Liver (tissue), 9 donors: ENCODE results near the gene CHRNG. TPM values are rescaled to one million over a fixed set of nuclear protein-coding genes. Genes with fewer than 3 reads are reported as not detected.

Experiments
- DNase-seq: peaks from one replicate; pipeline ENCODE4 v3.0.0-alpha.2; 2017; ENCODE audit warnings: low spot score
- H3K27ac ChIP-seq, 2 donors: one replicate each; pipeline ENCODE4 v1.7.0; 2013; ENCODE audit warnings: inconsistent platforms in 2 of 2, low read length in 2 of 2, control low read depth in 1 of 2, low read depth in 1 of 2, mild to moderate bottlenecking in 1 of 2
- H3K27me3 ChIP-seq, 4 donors: one replicate each; pipeline versions ENCODE4 v1.6.1 to v1.7.0; 2013; ENCODE audit warnings: low read length in 3 of 4, inconsistent platforms in 1 of 4, mild to moderate bottlenecking in 1 of 4, moderate library complexity in 1 of 4; ENCODE audit not compliant: control insufficient read depth in 4 of 4, insufficient read depth in 4 of 4
- H3K36me3 ChIP-seq, 4 donors: one replicate each; pipeline versions ENCODE4 v1.6.1 to v1.7.0; 2013; ENCODE audit warnings: low read length in 3 of 4, mild to moderate bottlenecking in 3 of 4, low read depth in 1 of 4, moderate library complexity in 1 of 4; ENCODE audit not compliant: control insufficient read depth in 4 of 4, insufficient read depth in 3 of 4
- H3K4me1 ChIP-seq, 4 donors: one replicate each; pipeline versions ENCODE4 v1.6.1 to v1.7.0; 2013; ENCODE audit warnings: low read length in 3 of 4, mild to moderate bottlenecking in 3 of 4, moderate library complexity in 1 of 4; ENCODE audit not compliant: control insufficient read depth in 4 of 4, insufficient read depth in 4 of 4
- H3K4me3 ChIP-seq, 3 donors: one replicate each; pipeline versions ENCODE4 v1.6.1 to v1.7.0; 2013; ENCODE audit warnings: low read length in 3 of 3, control low read depth in 1 of 3, low read depth in 1 of 3, mild to moderate bottlenecking in 1 of 3
- H3K9ac ChIP-seq, 2 donors: one replicate each; pipeline ENCODE4 v1.7.0; 2013; ENCODE audit warnings: low read length in 2 of 2, mild to moderate bottlenecking in 2 of 2, moderate library complexity in 2 of 2, control low read depth in 1 of 2, low read depth in 1 of 2
- H3K9me3 ChIP-seq, 4 donors: one replicate each; pipeline versions ENCODE4 v1.6.1 to v1.7.0; 2013; ENCODE audit warnings: low read length in 3 of 4; ENCODE audit not compliant: control insufficient read depth in 4 of 4
- FOXA1 ChIP-seq: IDR thresholded peaks from 2 replicates; pipeline ENCODE4 v1.6.1; 2016; ENCODE audit warnings: antibody characterized with exemption
- FOXA2 ChIP-seq: IDR thresholded peaks from 2 replicates; pipeline ENCODE4 v1.6.1; 2016; ENCODE audit warnings: antibody characterized with exemption
- GABPA ChIP-seq, 2 donors: IDR thresholded peaks in 1 of 2; conservative IDR thresholded peaks in 1 of 2; 2 replicates each; pipeline ENCODE4 v1.6.1; 2016; ENCODE audit warnings: antibody characterized with exemption in 2 of 2, mild to moderate bottlenecking in 1 of 2, moderate library complexity in 1 of 2
- HNF4A ChIP-seq, 2 donors: conservative IDR thresholded peaks; 2 replicates each; pipeline ENCODE4 v1.6.1; 2016; ENCODE audit warnings: antibody characterized with exemption in 2 of 2, mild to moderate bottlenecking in 2 of 2
- HNF4G ChIP-seq: IDR thresholded peaks from 2 replicates; pipeline ENCODE4 v1.6.1; 2016; ENCODE audit warnings: antibody characterized with exemption
- JUND ChIP-seq, 2 donors: IDR thresholded peaks; 2 replicates each; pipeline ENCODE4 v1.6.1; 2016; ENCODE audit warnings: antibody characterized with exemption in 2 of 2
- NR2F2 ChIP-seq: IDR thresholded peaks from 2 replicates; pipeline ENCODE4 v1.6.1; 2016; ENCODE audit warnings: antibody characterized with exemption
- RAD21 ChIP-seq, 2 donors: IDR thresholded peaks; 2 replicates each; pipeline ENCODE4 v1.6.1; 2016; ENCODE audit warnings: antibody characterized with exemption in 2 of 2, mild to moderate bottlenecking in 2 of 2
- SP1 ChIP-seq: IDR thresholded peaks from 2 replicates; pipeline ENCODE4 v1.6.1; 2018; ENCODE audit warnings: antibody characterized with exemption, mild to moderate bottlenecking
- TAF1 ChIP-seq: conservative IDR thresholded peaks from 2 replicates; pipeline ENCODE4 v1.6.1; 2016; ENCODE audit warnings: antibody characterized with exemption, mild to moderate bottlenecking
- YY1 ChIP-seq: IDR thresholded peaks from 2 replicates; pipeline ENCODE4 v1.6.1; 2016; ENCODE audit warnings: antibody characterized with exemption, mild to moderate bottlenecking
- WGBS: extraction: QIAGEN DNeasy Blood & Tissue Kit; methylation state at CpG from one replicate; pipeline ENCODE4 v1.1.7; 2013; 5-methylcytosine and 5-hydroxymethylcytosine counted together
- polyA plus RNA-seq, 2 donors: library from polyadenylated mRNA; stranded (reverse) in 1 of 2; unstranded in 1 of 2; fragments of 200-250 nt in 1 of 2; fragments of >200 nt in 1 of 2; fragmentation: Nextera tagmentation in 1 of 2; extraction: Ambion mirVana in 1 of 2; gene quantifications; one replicate each; pipeline versions ENCODE4 v1.2.1 to v1.2.3, GENCODE V29; 2013 to 2015
- total RNA-seq, 2 donors: library from RNA; depleted of rRNA; stranded (reverse); fragments of >200 nt; gene quantifications; one replicate each; pipeline ENCODE4 v1.2.3, GENCODE V29; 2014
- TF ChIP-seq, protein P1 (sequence below): fragments of 150-350 bp; IDR thresholded peaks from 2 replicates; pipeline ENCODE4 v1.5.1; 2017; ENCODE audit warnings: improper control_type of control experiment, low read depth, low read length; ENCODE audit not compliant: missing input control
- TF ChIP-seq, protein P2 (sequence below): IDR thresholded peaks from 2 replicates; pipeline ENCODE4 v1.6.1; 2016; ENCODE audit warnings: antibody characterized with exemption
- TF ChIP-seq, protein P3 (sequence below): IDR thresholded peaks from 2 replicates; pipeline ENCODE4 v1.6.1; 2016; ENCODE audit warnings: antibody characterized with exemption
- TF ChIP-seq, protein P4 (sequence below): IDR thresholded peaks from 2 replicates; pipeline ENCODE4 v1.6.1; 2016; ENCODE audit warnings: antibody characterized with exemption, mild to moderate bottlenecking
- donor health status: healthy.
- donor health status: healthy.
- donor health status: healthy.
- donor health status: healthy.
- donor health status: healthy.

CHRNG gene
- total and polyA plus RNA-seq, 4 donors, result not detected

DNA sequence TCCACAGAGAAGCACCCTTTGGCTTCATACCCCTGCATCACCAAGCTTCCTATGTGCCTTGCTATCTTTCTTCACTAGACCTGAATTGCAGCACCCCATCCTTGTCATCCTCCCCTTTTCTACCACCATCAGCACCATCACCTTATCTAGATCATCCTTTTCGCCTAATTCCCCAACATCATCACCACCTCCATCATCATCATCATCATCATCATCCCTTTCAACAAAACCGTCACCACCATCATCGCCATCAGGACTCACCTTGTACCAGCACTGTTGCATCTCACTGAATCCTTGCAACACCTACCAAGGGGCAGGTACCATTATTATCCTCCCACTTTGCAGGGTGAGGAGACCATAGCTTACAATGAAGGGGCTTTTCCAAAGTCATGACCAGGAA is 41.0 kb upstream of the CHRNG start:
- no peaks in the 10 kb centered on the region for H3K27me3 ChIP-seq
- TF ChIP-seq, protein P1, sequence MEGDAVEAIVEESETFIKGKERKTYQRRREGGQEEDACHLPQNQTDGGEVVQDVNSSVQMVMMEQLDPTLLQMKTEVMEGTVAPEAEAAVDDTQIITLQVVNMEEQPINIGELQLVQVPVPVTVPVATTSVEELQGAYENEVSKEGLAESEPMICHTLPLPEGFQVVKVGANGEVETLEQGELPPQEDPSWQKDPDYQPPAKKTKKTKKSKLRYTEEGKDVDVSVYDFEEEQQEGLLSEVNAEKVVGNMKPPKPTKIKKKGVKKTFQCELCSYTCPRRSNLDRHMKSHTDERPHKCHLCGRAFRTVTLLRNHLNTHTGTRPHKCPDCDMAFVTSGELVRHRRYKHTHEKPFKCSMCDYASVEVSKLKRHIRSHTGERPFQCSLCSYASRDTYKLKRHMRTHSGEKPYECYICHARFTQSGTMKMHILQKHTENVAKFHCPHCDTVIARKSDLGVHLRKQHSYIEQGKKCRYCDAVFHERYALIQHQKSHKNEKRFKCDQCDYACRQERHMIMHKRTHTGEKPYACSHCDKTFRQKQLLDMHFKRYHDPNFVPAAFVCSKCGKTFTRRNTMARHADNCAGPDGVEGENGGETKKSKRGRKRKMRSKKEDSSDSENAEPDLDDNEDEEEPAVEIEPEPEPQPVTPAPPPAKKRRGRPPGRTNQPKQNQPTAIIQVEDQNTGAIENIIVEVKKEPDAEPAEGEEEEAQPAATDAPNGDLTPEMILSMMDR, result no peak
- TF ChIP-seq JUND (IDR thresholded peaks at IDR 0.05) (no peak), GABPA (IDR thresholded peaks at IDR 0.05 in 1 of 2, conservative IDR thresholded peaks at IDR 0.05 in 1 of 2) (no peak), YY1 (no peak), HNF4G (no peak), FOXA1 (no peak), SP1 (no peak), TAF1 (no peak)
- WGBS, result 91% methylated on average over 3 of the region's 3 CpGs
- DNase-seq, result no peak
- H3K9me3 ChIP-seq, result no peaks in the 10 kb centered on the region
- no peak overlapping the region for H3K27ac ChIP-seq
- H3K4me3 ChIP-seq, result no peak overlapping the region
- H3K4me1 ChIP-seq, result peaks cover 2 to 9% (median 4%) of the 10 kb centered on the region in 4 donors
- no peak overlapping the region for H3K9ac ChIP-seq
- H3K36me3 ChIP-seq, result no peaks in the 10 kb centered on the region

- Histone ChIP-seq H3K27me3 (no peaks in the 10 kb centered on the region), H3K4me3 (no peak overlapping the region), H3K9me3 (no peaks in the 10 kb centered on the region), H3K27ac (no peak overlapping the region), H3K9ac (no peak overlapping the region), H3K36me3 (no peaks in the 10 kb centered on the region), H3K4me1 (peaks cover 2 to 9% (median 5%) of the 10 kb centered on the region in 4 donors)
- no peak for DNase-seq
- 85% methylated on average over 9 of the region's 9 CpGs for WGBS
- no peak for TF ChIP-seq FOXA2
- no peak for TF ChIP-seq SP1
These were observed 38.1 kb upstream of the CHRNG start for GRCh38 chr2:232501331-232501771.

GRCh38 chr2:232501794-232502390 is 37.6 kb upstream of the CHRNG start:
- Histone ChIP-seq H3K27ac (no peak overlapping the region), H3K9me3 (no peaks in the 10 kb centered on the region), H3K4me3 (no peak overlapping the region), H3K36me3 (peaks cover 0 to 1% (median 0%) of the 10 kb centered on the region in 4 donors), H3K9ac (no peak overlapping the region), H3K4me1 (peaks cover 2 to 9% (median 5%) of the 10 kb centered on the region in 4 donors), H3K27me3 (no peaks in the 10 kb centered on the region)
- DNase-seq, result no peak
- no peak for TF ChIP-seq HNF4G
- 71% methylated on average over 10 of the region's 10 CpGs for WGBS

GRCh38 chr2:232502511-232502910 is 37.0 kb upstream of the CHRNG start:
- Histone ChIP-seq H3K9me3 (no peaks in the 10 kb centered on the region), H3K4me1 (peaks cover 2 to 9% (median 5%) of the 10 kb centered on the region in 4 donors), H3K36me3 (peaks cover 0 to 1% (median 0%) of the 10 kb centered on the region in 4 donors), H3K4me3 (peak overlapping the region in 1 of 3 donors; percentile 39), H3K27ac (no peak overlapping the region), H3K27me3 (no peaks in the 10 kb centered on the region), H3K9ac (no peak overlapping the region)
- WGBS, result 55% methylated on average over 20 of the region's 21 CpGs
- no peak for DNase-seq
- TF ChIP-seq YY1 (no peak), FOXA2 (no peak), NR2F2 (no peak), HNF4G (no peak), SP1 (no peak), GABPA (IDR thresholded peaks at IDR 0.05 in 1 of 2, conservative IDR thresholded peaks at IDR 0.05 in 1 of 2) (no peak), TAF1 (no peak), JUND (IDR thresholded peaks at IDR 0.05) (no peak), RAD21 (IDR thresholded peaks at IDR 0.05) (no peak), HNF4A (conservative IDR thresholded peaks at IDR 0.05) (no peak)
- TF ChIP-seq, protein P2, sequence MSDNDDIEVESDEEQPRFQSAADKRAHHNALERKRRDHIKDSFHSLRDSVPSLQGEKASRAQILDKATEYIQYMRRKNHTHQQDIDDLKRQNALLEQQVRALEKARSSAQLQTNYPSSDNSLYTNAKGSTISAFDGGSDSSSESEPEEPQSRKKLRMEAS, result no peak
- TF ChIP-seq, protein P3, sequence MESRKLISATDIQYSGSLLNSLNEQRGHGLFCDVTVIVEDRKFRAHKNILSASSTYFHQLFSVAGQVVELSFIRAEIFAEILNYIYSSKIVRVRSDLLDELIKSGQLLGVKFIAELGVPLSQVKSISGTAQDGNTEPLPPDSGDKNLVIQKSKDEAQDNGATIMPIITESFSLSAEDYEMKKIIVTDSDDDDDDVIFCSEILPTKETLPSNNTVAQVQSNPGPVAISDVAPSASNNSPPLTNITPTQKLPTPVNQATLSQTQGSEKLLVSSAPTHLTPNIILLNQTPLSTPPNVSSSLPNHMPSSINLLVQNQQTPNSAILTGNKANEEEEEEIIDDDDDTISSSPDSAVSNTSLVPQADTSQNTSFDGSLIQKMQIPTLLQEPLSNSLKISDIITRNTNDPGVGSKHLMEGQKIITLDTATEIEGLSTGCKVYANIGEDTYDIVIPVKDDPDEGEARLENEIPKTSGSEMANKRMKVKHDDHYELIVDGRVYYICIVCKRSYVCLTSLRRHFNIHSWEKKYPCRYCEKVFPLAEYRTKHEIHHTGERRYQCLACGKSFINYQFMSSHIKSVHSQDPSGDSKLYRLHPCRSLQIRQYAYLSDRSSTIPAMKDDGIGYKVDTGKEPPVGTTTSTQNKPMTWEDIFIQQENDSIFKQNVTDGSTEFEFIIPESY, result no peak
- TF ChIP-seq, protein P4, sequence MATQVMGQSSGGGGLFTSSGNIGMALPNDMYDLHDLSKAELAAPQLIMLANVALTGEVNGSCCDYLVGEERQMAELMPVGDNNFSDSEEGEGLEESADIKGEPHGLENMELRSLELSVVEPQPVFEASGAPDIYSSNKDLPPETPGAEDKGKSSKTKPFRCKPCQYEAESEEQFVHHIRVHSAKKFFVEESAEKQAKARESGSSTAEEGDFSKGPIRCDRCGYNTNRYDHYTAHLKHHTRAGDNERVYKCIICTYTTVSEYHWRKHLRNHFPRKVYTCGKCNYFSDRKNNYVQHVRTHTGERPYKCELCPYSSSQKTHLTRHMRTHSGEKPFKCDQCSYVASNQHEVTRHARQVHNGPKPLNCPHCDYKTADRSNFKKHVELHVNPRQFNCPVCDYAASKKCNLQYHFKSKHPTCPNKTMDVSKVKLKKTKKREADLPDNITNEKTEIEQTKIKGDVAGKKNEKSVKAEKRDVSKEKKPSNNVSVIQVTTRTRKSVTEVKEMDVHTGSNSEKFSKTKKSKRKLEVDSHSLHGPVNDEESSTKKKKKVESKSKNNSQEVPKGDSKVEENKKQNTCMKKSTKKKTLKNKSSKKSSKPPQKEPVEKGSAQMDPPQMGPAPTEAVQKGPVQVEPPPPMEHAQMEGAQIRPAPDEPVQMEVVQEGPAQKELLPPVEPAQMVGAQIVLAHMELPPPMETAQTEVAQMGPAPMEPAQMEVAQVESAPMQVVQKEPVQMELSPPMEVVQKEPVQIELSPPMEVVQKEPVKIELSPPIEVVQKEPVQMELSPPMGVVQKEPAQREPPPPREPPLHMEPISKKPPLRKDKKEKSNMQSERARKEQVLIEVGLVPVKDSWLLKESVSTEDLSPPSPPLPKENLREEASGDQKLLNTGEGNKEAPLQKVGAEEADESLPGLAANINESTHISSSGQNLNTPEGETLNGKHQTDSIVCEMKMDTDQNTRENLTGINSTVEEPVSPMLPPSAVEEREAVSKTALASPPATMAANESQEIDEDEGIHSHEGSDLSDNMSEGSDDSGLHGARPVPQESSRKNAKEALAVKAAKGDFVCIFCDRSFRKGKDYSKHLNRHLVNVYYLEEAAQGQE, result no peak
